Fibroblast of the conjunctiva (primary cell): Measurements from ENCODE around the gene SNAPC5.
"Not testable (repeated sequence)": the region's sequence is repeated elsewhere in the genome, so short reads cannot be mapped to it uniquely, and the experiment has no call there.

Experiments used
- DNase-seq: peaks from one replicate; pipeline ENCODE4 v3.0.0-alpha.2; 2010; ENCODE audit warnings: low read depth

The SNAPC5 gene

GRCh38 chr15:66497502-66498455, at the start of gene SNAPC5:
SNAPC5 (minus strand) TSS chr15:66497762; CDS start chr15:66497731, 31 bp downstream.
- DNase-seq = peak; percentile 85

- no peak for DNase-seq
Observed at GRCh38 chr15:66545255-66545654, 47.7 kb upstream of the SNAPC5 start.

GRCh38 chr15:66542896-66543295, 45.3 kb upstream of the SNAPC5 start:
- no peak for DNase-seq

- DNase-seq = no peak
Observed at GRCh38 chr15:66535056-66535455, 37.5 kb upstream of the SNAPC5 start.

GRCh38 chr15:66524838-66525237, 27.3 kb upstream of the SNAPC5 start:
- DNase-seq = no peak

- DNase-seq = no peak
Observed at GRCh38 chr15:66523926-66524325, 26.4 kb upstream of the SNAPC5 start.

GRCh38 chr15:66515901-66516322, 18.4 kb upstream of the SNAPC5 start:
- DNase-seq = no peak

GRCh38 chr15:66514586-66514985, 17.0 kb upstream of the SNAPC5 start:
- DNase-seq = no peak

GRCh38 chr15:66508293-66508883, 10.8 kb upstream of the SNAPC5 start:
- no peak for DNase-seq

GRCh38 chr15:66505818-66506217, 8.3 kb upstream of the SNAPC5 start:
- no peak for DNase-seq

- DNase-seq = no peak
Observed at GRCh38 chr15:66505430-66505811, 7.9 kb upstream of the SNAPC5 start.

- DNase-seq = peak; percentile 78
Observed at GRCh38 chr15:66504563-66505429, 7.2 kb upstream of the SNAPC5 start, which contains the start of the genes RPL4 and ZWILCH. RPL4 (minus strand) TSS chr15:66504855; CDS start chr15:66504790, 65 bp downstream. ZWILCH (plus strand) TSS chr15:66505326; CDS start chr15:66505339, 13 bp downstream.

GRCh38 chr15:66503780-66504562, 6.4 kb upstream of the SNAPC5 start:
- no peak for DNase-seq

GRCh38 chr15:66503041-66503648, 5.6 kb upstream of the SNAPC5 start:
- DNase-seq = not testable (repeated sequence)

- DNase-seq = no peak
Observed at GRCh38 chr15:66502491-66502890, 4.9 kb upstream of the SNAPC5 start.

GRCh38 chr15:66500346-66500745, 2.8 kb upstream of the SNAPC5 start:
- DNase-seq = not testable (repeated sequence)

- no peak for DNase-seq
Observed at GRCh38 chr15:66498501-66499386, 1.2 kb upstream of the SNAPC5 start.

- no peak for DNase-seq
Observed at GRCh38 chr15:66496951-66497501, 536 bp downstream of the SNAPC5 start.

GRCh38 chr15:66494262-66494661, 3.3 kb downstream of the SNAPC5 start:
- DNase-seq = no peak
